Uterus (tissue), 4 donors: ENCODE measurements around the gene BRD3. TPM values are rescaled to one million over a fixed set of nuclear protein-coding genes. Genes with fewer than 3 reads are reported as not detected.
"Not testable (repeated sequence)": the region's sequence is repeated elsewhere in the genome, so short reads cannot be mapped to it uniquely, and the experiment has no call there.

Experiments
- DNase-seq, 2 donors: peaks; one replicate each; pipeline ENCODE4 v3.0.0-alpha.2; 2019 to 2020
- H3K27ac ChIP-seq, 2 donors: fragments of 200-600 bp; sonication (generic); 1 replicate in 1 of 2; 2 replicates in 1 of 2; pipeline ENCODE4 v1.5.1; 2016 to 2018
- H3K27me3 ChIP-seq, 2 donors: fragments of 200-600 bp; sonication (generic); one replicate each; pipeline ENCODE4 v1.5.1; 2018 to 2019; ENCODE audit warnings: control low read depth in 1 of 2
- H3K36me3 ChIP-seq, 2 donors: fragments of 200-600 bp; sonication (generic); one replicate each; pipeline ENCODE4 v1.5.1; 2019; ENCODE audit warnings: control low read depth in 1 of 2
- H3K4me1 ChIP-seq, 2 donors: fragments of 200-600 bp; sonication (generic); one replicate each; pipeline ENCODE4 v1.5.1; 2018 to 2019; ENCODE audit warnings: control low read depth in 1 of 2
- H3K4me3 ChIP-seq, 2 donors: fragments of 200-600 bp; sonication (generic); 1 replicate in 1 of 2; 2 replicates in 1 of 2; pipeline ENCODE4 v1.5.1; 2018 to 2019; ENCODE audit warnings: mild to moderate bottlenecking in 1 of 2
- H3K9me3 ChIP-seq, 2 donors: fragments of 200-600 bp; sonication (generic); one replicate each; pipeline ENCODE4 v1.5.1; 2019; ENCODE audit warnings: control low read depth in 1 of 2
- POLR2A ChIP-seq, 2 donors: fragments of 450-650 bp; IDR thresholded peaks; one replicate each; pipeline ENCODE4 v1.6.1; 2016; ENCODE audit warnings: antibody characterized with exemption in 2 of 2, mild to moderate bottlenecking in 1 of 2, moderate library complexity in 1 of 2
- intact Hi-C: fragments of 100-400 bp; cut with DNase I; formaldehyde crosslinking; loops from one replicate; pipeline ENCODE4 v1.15.1; 2023; ENCODE audit warnings: low total_unique reads
- total RNA-seq, 4 donors: library from RNA; depleted of rRNA in 3 of 4; stranded (reverse); fragments of >200 nt in 3 of 4; gene quantifications; one replicate each; pipeline versions ENCODE4 v1.1.0 to v1.2.4, GENCODE V29; 2014 to 2023
- TF ChIP-seq, protein P1 (sequence below), 4 experiments: fragments of 200-600 bp in 2 of 4; fragments of 450-650 bp in 2 of 4; sonication (generic) in 2 of 4; IDR thresholded peaks; one replicate each; pipeline ENCODE4 v1.5.1; 2016 to 2019; ENCODE audit warnings: antibody characterized with exemption in 4 of 4, mild to moderate bottlenecking in 2 of 4, moderate library complexity in 1 of 4
- donor health status: DM: yes; HTN: yes; CAD: no.

Gene BRD3
- total RNA-seq, 4 donors from 2014 or later = 7.2 to 85.0 (median 42.6) TPM

DNA sequence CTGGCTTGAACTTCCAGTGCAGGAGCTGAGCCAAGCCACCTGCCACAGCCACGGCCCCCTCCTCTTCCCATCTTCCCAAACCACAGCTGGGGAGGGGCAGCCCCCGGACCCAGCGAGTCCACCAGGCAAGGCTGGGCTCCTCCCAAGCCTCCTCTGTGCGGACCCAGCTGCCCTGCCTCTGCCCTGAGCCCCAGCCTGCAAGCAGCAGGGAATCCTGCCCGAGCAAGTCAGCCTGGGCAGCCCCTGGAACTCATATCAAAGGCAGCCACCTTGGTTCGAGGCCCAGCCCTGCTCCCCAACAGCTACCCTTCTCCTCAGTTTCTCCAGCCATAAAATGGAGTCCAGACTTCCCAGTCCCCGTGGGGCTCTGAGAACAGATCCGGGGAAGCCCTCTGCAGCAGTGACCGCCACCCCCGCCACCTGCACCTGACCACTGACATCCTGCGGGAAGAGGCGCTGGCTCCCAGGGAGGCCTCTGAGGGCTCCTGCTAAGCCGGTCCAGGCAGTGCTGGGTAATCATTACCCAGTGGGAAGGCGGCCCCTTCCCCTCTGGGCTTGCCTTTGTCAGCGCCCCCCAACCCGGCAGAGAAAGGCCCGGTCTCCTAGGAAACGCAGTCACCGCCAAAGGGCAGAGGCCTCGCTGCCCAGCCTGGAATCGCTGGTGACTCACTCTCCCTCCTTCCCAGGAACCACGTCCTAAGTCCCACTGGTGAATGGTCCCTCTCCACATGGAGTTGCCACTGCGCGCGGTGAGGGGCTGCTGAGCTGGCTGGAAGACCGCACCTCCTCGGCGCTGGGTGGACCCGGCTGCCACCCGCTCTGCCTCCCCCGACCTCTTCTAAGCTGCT is 77.2 kb downstream of the BRD3 start:
- H3K27me3 ChIP-seq = no peaks in the 10 kb centered on the region
- H3K4me3 ChIP-seq = peak overlapping the region; percentile 51 to 82
- H3K4me1 ChIP-seq = peaks cover 0 to 20% of the 10 kb centered on the region in 2 donors
- intact Hi-C loops = loop anchor here (5.0 kb wide), 1 partner anchor 198 kb away; no protein-coding TSS in a partner anchor
- H3K36me3 ChIP-seq = no peaks in the 10 kb centered on the region
- DNase-seq = peak in 1 of 2 donors; percentile 38
- no peaks in the 10 kb centered on the region for H3K9me3 ChIP-seq
- peak overlapping the region; percentile 45 to 82 for H3K27ac ChIP-seq
- TF ChIP-seq POLR2A (IDR thresholded peaks at IDR 0.05) = no peak
- TF ChIP-seq, protein P1, sequence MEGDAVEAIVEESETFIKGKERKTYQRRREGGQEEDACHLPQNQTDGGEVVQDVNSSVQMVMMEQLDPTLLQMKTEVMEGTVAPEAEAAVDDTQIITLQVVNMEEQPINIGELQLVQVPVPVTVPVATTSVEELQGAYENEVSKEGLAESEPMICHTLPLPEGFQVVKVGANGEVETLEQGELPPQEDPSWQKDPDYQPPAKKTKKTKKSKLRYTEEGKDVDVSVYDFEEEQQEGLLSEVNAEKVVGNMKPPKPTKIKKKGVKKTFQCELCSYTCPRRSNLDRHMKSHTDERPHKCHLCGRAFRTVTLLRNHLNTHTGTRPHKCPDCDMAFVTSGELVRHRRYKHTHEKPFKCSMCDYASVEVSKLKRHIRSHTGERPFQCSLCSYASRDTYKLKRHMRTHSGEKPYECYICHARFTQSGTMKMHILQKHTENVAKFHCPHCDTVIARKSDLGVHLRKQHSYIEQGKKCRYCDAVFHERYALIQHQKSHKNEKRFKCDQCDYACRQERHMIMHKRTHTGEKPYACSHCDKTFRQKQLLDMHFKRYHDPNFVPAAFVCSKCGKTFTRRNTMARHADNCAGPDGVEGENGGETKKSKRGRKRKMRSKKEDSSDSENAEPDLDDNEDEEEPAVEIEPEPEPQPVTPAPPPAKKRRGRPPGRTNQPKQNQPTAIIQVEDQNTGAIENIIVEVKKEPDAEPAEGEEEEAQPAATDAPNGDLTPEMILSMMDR (IDR thresholded peaks at IDR 0.05) = no peak

DNA sequence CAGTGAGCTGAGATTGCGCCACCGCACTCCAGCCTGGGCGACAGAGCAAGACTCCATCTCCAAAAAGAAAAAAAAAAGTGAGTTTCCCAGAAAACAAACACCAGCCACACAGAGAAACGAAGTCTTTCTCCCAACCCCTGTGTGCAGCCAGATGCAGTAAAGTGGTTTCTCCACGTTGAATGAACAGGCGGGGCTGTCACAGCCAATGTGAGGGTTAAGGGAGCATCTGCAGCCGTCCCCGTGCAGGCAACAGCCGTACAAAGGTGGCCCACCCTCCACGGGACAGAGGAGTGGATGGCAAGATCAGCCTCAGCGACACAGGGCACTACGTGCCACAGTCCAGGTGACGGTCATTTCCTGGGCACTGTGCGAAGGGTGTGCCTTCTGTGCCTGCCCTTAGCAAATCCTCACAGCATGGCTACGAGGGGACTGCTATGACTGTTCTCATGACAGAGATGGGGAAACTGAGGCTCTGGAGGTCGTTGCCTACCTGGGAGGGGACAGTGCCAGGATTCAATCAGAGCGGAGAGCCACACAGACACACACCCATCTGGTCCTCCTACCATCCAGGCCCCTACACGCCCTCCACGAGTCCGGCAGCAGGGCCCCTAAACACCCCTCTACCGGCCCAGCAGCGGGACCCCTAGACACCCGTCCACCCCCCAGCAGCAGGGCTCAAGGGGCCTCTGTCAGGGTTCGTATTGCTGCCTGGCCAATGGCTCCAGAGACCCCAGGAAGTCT is 78.0 kb downstream of the BRD3 start:
- Histone ChIP-seq H3K27ac (no peak overlapping the region), H3K9me3 (no peaks in the 10 kb centered on the region), H3K4me1 (peaks cover 0 to 20% of the 10 kb centered on the region in 2 donors), H3K27me3 (no peaks in the 10 kb centered on the region), H3K36me3 (no peaks in the 10 kb centered on the region), H3K4me3 (no peak overlapping the region)
- intact Hi-C loops = loop anchor here (5.0 kb wide), 1 partner anchor 197 kb away; no protein-coding TSS in a partner anchor
- DNase-seq = no peak
- TF ChIP-seq, protein P1 (IDR thresholded peaks at IDR 0.05) = no peak
- no peak for TF ChIP-seq POLR2A (IDR thresholded peaks at IDR 0.05)

DNA sequence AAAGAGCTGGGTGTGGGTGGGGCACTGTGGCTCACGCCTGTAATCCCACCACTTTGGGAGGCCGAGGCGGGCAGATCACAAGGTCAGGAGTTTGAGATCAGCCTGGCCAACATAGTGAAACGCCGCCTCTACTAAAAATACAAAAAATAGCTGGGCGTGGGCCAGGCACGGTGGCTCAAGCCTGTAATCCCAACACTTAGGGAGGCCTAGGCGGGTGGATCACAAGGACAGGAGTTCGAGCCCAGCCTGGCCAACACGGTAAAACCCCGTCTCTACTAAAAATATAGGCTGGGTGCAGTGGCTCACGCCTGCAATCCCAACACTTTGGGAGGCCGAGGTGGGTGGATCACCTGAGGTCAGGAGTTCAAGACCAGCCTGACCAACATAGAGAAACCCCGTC is 79.1 kb downstream of the BRD3 start:
- H3K9me3 ChIP-seq, intact Hi-C loops, H3K36me3 ChIP-seq, H3K27me3 ChIP-seq, H3K27ac ChIP-seq, H3K4me3 ChIP-seq: not testable (repeated sequence)
- DNase-seq = peak in 1 of 2 donors; percentile 7
- peaks cover 0 to 14% of the 10 kb centered on the region in 2 donors for H3K4me1 ChIP-seq

DNA sequence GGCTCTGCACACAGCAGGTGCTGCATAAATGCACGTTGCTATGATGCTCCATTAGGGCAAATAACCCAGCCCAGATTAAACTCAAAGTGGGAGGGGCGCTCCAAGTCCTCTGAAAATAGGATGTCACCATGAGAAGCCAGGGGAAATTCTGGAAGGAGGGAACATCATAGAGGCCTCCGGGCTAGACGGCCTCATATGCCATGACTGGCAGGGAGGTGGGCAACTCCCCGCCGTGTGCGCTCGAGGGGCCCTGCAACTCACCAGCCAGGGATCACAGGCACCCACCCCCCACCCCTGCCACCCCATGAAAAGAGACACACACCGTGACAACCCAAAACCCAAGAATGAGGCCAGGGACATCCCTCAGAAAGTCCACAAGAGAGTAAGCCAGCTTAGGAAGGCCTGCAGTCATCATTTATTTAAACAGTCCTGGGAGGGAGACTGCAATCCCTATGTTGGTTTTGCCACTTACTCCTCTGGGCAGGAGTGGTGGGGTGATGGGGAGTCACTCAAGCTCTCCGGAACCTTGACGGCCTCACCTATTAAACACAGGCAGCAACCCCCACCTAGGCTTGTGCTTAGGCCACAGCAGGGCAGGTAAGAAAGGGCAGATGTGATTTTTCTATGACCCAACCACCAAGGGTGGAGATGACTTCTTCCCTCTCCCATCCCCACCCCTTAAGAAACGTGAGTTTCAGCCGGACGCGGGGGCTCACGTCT is 79.7 kb downstream of the BRD3 start:
- Histone ChIP-seq H3K4me1 (peaks cover 0 to 10% of the 10 kb centered on the region in 2 donors), H3K9me3 (no peaks in the 10 kb centered on the region), H3K27me3 (no peaks in the 10 kb centered on the region), H3K27ac (no peak overlapping the region), H3K36me3 (no peaks in the 10 kb centered on the region), H3K4me3 (no peak overlapping the region)
- TF ChIP-seq POLR2A (IDR thresholded peaks at IDR 0.05) = no peak
- TF ChIP-seq, protein P1 (IDR thresholded peaks at IDR 0.05) = no peak
- intact Hi-C loops = no loop called here
- no peak for DNase-seq

DNA sequence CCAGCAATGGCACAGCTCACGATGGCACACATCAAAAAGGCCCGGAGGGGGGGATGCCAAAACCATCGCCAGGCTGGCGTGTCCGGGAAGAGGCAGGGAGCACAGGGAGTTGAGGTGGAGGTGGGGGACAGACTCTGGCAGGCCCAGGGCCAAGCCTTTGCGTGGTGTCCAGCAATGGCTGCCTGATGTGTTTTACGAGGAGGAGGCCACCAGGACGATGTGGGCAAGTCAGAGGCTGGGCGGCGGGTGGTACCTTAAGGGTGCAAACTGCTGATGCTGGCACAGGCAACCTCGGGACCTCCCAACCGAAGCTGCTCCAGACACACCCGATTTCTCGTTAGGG is 80.4 kb downstream of the BRD3 start:
- no peaks in the 10 kb centered on the region for H3K27me3 ChIP-seq
- intact Hi-C loops = no loop called here
- no peaks in the 10 kb centered on the region for H3K9me3 ChIP-seq
- H3K4me1 ChIP-seq = peaks cover 0 to 10% of the 10 kb centered on the region in 2 donors
- no peak overlapping the region for H3K4me3 ChIP-seq
- no peak overlapping the region for H3K27ac ChIP-seq
- no peaks in the 10 kb centered on the region for H3K36me3 ChIP-seq
- no peak for DNase-seq
- TF ChIP-seq, protein P1 (IDR thresholded peaks at IDR 0.05) = no peak
- TF ChIP-seq POLR2A (IDR thresholded peaks at IDR 0.05) = no peak
